ENCODE results near the gene WFDC9. TPM values are rescaled to one million over a fixed set of nuclear protein-coding genes. Genes with fewer than 3 reads are reported as not detected.

WFDC9 gene
- total RNA-seq, 6 experiments from 2014 or later, result not detected

DNA sequence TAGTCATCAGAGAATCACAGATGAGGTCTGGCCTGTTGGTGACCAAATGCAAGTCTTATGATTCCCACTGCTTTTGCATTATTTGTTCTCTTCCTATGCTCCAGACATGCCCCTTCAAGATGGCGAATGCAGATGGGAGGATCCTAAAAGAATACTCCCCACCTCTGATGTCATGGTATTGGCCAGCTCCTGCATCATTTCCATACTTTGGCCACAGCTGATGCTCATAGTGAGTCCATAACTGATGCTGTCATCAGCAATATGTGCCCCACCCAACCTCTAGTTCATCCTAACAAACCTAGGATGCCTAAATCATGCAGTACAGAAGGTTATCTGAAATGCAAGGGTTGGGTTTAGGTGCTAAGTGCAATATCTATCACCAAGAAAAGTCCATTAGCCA is 5.4 kb upstream of the WFDC9 start:
- Mint-ChIP-seq H3K36me3 (ENCODE audit: low read depth) (no peaks in the 10 kb centered on the region), H3K4me3 (no peak overlapping the region), H3K27ac (no peak overlapping the region), H3K4me1 (ENCODE audit: low read depth) (no peaks in the 10 kb centered on the region), H3K27me3 (ENCODE audit: insufficient read depth) (peaks cover 4% of the 10 kb centered on the region), H3K9me3 (no peaks in the 10 kb centered on the region)
- TF ChIP-seq, protein P1, sequence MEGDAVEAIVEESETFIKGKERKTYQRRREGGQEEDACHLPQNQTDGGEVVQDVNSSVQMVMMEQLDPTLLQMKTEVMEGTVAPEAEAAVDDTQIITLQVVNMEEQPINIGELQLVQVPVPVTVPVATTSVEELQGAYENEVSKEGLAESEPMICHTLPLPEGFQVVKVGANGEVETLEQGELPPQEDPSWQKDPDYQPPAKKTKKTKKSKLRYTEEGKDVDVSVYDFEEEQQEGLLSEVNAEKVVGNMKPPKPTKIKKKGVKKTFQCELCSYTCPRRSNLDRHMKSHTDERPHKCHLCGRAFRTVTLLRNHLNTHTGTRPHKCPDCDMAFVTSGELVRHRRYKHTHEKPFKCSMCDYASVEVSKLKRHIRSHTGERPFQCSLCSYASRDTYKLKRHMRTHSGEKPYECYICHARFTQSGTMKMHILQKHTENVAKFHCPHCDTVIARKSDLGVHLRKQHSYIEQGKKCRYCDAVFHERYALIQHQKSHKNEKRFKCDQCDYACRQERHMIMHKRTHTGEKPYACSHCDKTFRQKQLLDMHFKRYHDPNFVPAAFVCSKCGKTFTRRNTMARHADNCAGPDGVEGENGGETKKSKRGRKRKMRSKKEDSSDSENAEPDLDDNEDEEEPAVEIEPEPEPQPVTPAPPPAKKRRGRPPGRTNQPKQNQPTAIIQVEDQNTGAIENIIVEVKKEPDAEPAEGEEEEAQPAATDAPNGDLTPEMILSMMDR (IDR thresholded peaks at IDR 0.05), result no peak
- DNase-seq, result no peak

DNA sequence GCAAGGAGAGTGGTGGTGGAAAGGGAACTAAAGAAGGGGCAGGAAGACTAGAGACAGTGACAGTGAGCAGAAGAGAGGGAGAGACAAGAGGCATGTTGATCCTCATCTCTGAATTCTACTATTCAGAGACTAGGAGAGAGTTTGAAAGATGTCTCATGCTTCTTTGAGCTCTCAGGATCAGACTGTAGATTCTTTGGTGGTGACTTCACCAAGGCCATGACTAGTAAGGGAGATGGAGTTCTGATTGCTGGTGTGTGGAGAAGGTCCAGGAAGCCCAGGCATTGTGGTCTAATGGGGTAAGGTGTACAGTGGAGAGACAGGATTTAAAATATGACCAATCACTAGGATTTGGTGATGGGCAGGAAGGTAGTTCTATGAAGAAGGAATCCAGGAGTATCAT is 713 bp downstream of the WFDC9 start:
- H3K4me3 Mint-ChIP-seq, result no peak overlapping the region

DNA sequence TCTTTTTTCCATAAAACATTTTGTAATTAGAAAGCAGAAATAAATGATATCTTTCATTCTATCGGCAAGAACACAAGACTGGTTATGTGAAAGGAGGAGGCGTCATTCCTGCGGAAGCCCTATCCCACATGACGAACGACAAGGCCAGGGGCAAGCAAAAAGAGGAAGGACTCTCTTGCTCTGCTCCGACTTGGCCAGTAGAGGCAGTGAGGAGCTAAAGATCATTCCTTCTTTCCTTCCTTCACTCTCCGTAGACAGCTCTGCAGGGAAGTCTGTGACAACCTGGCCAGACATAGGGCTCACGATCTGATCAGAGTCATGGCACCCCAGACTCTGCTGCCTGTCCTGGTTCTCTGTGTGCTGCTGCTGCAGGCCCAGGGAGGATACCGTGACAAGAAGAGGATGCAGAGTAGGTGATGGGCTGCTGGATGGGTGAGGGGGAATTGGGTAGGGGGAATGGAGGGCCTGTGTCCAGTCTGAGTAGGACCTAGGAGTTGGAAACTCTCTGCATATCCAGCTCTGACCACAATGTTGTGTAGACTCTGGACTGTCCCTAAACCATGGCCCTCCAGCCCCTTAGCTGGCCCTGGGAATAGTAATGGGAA is 1.5 kb downstream of the WFDC9 start, which contains the start of gene WFDC10A:
Gene WFDC10A (plus strand): TSS at position 244 of the 605 bp plus-strand sequence. CDS start 75 bp downstream, at position 319.
- H3K9me3 Mint-ChIP-seq, result no peaks in the 10 kb centered on the region
- H3K4me3 Mint-ChIP-seq, result no peak within 1 kb of the TSS
- TF ChIP-seq, protein P1 (IDR thresholded peaks at IDR 0.05), result peak; percentile 67
- H3K27me3 Mint-ChIP-seq (ENCODE audit: insufficient read depth), result peaks cover 5% of the 10 kb centered on the region
- peak; percentile 6 for DNase-seq
- H3K27ac Mint-ChIP-seq, result no peak within 1 kb of the TSS
- peaks cover 7% of the 10 kb centered on the region; the same call in 1 of the 2 replicates for H3K4me1 Mint-ChIP-seq (ENCODE audit: low read depth)
- H3K36me3 Mint-ChIP-seq (ENCODE audit: low read depth), result no peaks in the 10 kb centered on the region

More for the DNA sequence above, 713 bp downstream of the WFDC9 start:
- Mint-ChIP-seq H3K36me3 (ENCODE audit: low read depth) (no peaks in the 10 kb centered on the region), H3K27ac (no peak overlapping the region), H3K27me3 (ENCODE audit: insufficient read depth) (peaks cover 3% of the 10 kb centered on the region), H3K9me3 (no peaks in the 10 kb centered on the region), H3K4me1 (ENCODE audit: low read depth) (peaks cover 7% of the 10 kb centered on the region; the same call in 1 of the 2 replicates)
- TF ChIP-seq, protein P1 (IDR thresholded peaks at IDR 0.05), result no peak
- peak; percentile 14 for DNase-seq

DNA sequence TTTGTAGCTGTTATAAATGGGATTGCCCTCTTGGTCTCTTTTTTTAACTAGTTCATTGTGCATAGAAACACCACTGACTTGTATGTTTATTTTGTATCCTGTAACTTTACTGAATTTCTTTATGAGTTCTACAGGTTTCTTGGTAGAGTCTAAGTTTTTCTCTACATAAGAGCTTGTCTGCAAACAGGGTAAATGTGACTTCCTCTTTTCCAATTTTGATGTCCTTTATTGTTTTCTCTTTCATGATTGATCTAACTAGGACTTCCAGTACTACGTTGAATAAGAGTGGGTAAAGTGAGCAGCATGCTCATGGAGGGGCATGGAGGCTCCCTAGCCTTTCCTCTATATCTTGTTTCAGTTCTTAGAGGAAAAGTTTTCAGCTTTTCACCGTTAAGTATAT is 4.5 kb downstream of the WFDC9 start:
- Mint-ChIP-seq H3K4me3 (no peak overlapping the region), H3K9me3 (no peaks in the 10 kb centered on the region), H3K27ac (no peak overlapping the region), H3K36me3 (ENCODE audit: low read depth) (no peaks in the 10 kb centered on the region), H3K27me3 (ENCODE audit: insufficient read depth) (peaks cover 5% of the 10 kb centered on the region), H3K4me1 (ENCODE audit: low read depth) (peaks cover 7% of the 10 kb centered on the region; the same call in 1 of the 2 replicates)
- TF ChIP-seq, protein P1 (IDR thresholded peaks at IDR 0.05), result no peak
- no peak for DNase-seq

DNA sequence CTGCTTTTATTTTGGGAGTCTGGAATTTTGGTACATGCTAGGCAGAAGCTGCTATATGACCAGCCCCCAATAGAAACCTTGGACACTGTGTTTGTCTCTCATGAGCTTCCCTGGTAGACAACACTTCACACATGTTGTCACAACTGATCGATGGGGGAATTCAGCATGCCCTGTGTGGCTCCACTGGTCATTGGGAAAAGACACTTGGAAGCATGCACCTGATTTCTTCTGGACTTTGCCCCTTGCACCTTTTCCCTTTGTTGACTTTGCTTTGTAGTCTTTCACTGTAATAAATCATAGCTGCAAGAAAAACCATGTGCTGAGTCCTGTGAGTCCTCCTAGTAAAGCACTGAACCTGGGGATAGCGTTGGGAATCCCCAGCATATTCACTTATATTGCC is 9.5 kb downstream of the WFDC9 start:
- Mint-ChIP-seq H3K27me3 (ENCODE audit: insufficient read depth) (peaks cover 4% of the 10 kb centered on the region), H3K4me3 (no peak overlapping the region), H3K27ac (no peak overlapping the region), H3K4me1 (ENCODE audit: low read depth) (no peaks in the 10 kb centered on the region), H3K9me3 (no peaks in the 10 kb centered on the region), H3K36me3 (ENCODE audit: low read depth) (no peaks in the 10 kb centered on the region)
- TF ChIP-seq, protein P1 (IDR thresholded peaks at IDR 0.05), result no peak
- DNase-seq, result no peak

All from HFFc6 (cell line).